ENCODE results near the gene CD109. TPM values are rescaled to one million over a fixed set of nuclear protein-coding genes. Genes with fewer than 3 reads are reported as not detected.

Gene CD109
- total and polyA plus RNA-seq, 2 of the 8 experiments (the other 6 are each of a cell fraction or from before 2014, with no cell fraction given): 1.4 to 5.3 TPM

- Histone ChIP-seq H2BK15ac (ENCODE audit: low read length) (no peak overlapping the region), H3K27ac (ENCODE audit: low read depth, low read length) (0 out of 2 replicates have a peak overlapping the region, but pooled peaks have one; percentile 13), H3K9me3 (ENCODE audit: insufficient read depth in 2 of 2, low read depth in 1 of 2, low read length in 1 of 2) (no peaks in the 10 kb centered on the region), H3K9ac (replicated peaks in 1 of 4; ENCODE audit: extremely low read depth in 1 of 4, low read depth in 3 of 4, low read length in 3 of 4) (peak overlapping the region; percentile 42 to 66 (median 51)), H2BK20ac (ENCODE audit: low read length) (no peak overlapping the region), H4K20me1 (replicated peaks in 1 of 2; ENCODE audit: control insufficient read depth in 1 of 2, insufficient read depth in 2 of 2, low read length in 2 of 2) (no peaks in the 10 kb centered on the region), H3K27me3 (replicated peaks in 1 of 4; ENCODE audit: control insufficient read depth in 3 of 4, extremely low read depth in 1 of 4, insufficient read depth in 3 of 4, low read length in 3 of 4) (no peaks in the 10 kb centered on the region), H3K79me1 (ENCODE audit: low read depth, low read length) (no peaks in the 10 kb centered on the region), H3K14ac (ENCODE audit: insufficient read length) (no peak overlapping the region), H3K23ac (ENCODE audit: insufficient read length) (no peak overlapping the region), H2AK5ac (ENCODE audit: low read depth, low read length) (no peak overlapping the region), H2BK120ac (replicated peaks; ENCODE audit: low read depth, low read length) (no peak overlapping the region), H2BK12ac (ENCODE audit: low read depth, low read length) (no peak overlapping the region), H2AFZ (ENCODE audit: low read length) (peak overlapping the region; percentile 91), H3K23me2 (ENCODE audit: low read depth, low read length) (0 out of 2 replicates have a peak, but pooled peaks cover 4% of the 10 kb centered on the region), H3K56ac (replicated peaks; ENCODE audit: insufficient read length, low read depth, low read length) (no peak overlapping the region), H3K4me3 (ENCODE audit: extremely low read depth in 1 of 4, insufficient read depth in 2 of 4, low read depth in 3 of 4, low read length in 4 of 4) (peak overlapping the region; percentile 63 to 99 (median 86)), H2BK5ac (ENCODE audit: low read depth, low read length) (no peak overlapping the region), H4K5ac (ENCODE audit: insufficient read length, low read depth, low read length) (no peak overlapping the region), H3K4me1 (replicated peaks in 1 of 4; ENCODE audit: control insufficient read depth in 3 of 4, insufficient read depth in 4 of 4, low read length in 3 of 4) (peaks cover 0 to 9% (median 5%) of the 10 kb centered on the region in 4 experiments; a peak in 3 of 7 replicates), H3K4ac (replicated peaks; ENCODE audit: insufficient read length, low read depth, low read length) (no peak overlapping the region), H3K36me3 (ENCODE audit: control insufficient read depth in 2 of 4, insufficient read depth in 4 of 4, low read length in 3 of 4) (no peaks in the 10 kb centered on the region), H3K4me2 (ENCODE audit: insufficient read depth in 1 of 2, low read depth in 2 of 2, low read length in 2 of 2) (peak overlapping the region; percentile 83 to 96), H4K91ac (replicated peaks; ENCODE audit: insufficient read length, low read length) (no peak overlapping the region), H3K18ac (ENCODE audit: extremely low read depth, low read length) (no peak overlapping the region), H4K8ac (ENCODE audit: extremely low read depth, insufficient read depth, low read length) (no peak overlapping the region), H3K79me2 (ENCODE audit: control insufficient read depth in 1 of 2, insufficient read depth in 2 of 2, low read length in 2 of 2) (no peaks in the 10 kb centered on the region)
- ChIA-PET CTCF (ENCODE audit: partially characterized antibody) (interaction anchor here (0.6 to 1.8 kb wide), 21 partner anchors 9 to 1142 kb away, joined by 3 to 14 read pairs (median 4); partner anchors contain the start of gene CGAS), POLR2A (ENCODE audit: partially characterized antibody) (interaction anchor here (0.6 to 3.7 kb wide), 22 partner anchors 7 to 303 kb away, joined by 3 to 196 read pairs (median 4); partner anchors contain the start of genes CGAS, EEF1A1 and MTO1)
- WGBS, 2 experiments (ENCODE audit: extremely low coverage in 1 of 2, insufficient coverage in 1 of 2, insufficient read length in 1 of 2, insufficient replicate concordance in 2 of 2, low coverage in 1 of 2, low lambda C conversion rate in 2 of 2, missing lambda C conversion rate in 1 of 2): 10% methylated on average over 18 of the region's 32 CpGs; no CpG with 5 or more reads in 1 of the 2 experiments
- FAIRE-seq (peak; percentile 7), DNase-seq (ENCODE audit: low read depth in 1 of 2, low spot score in 2 of 2) (peak; percentile 33 to 68)
- TF ChIP-seq RBBP5 (IDR thresholded peaks at IDR 0.05; ENCODE audit: borderline replicate concordance, low read depth, low read length) (no peak), USF2 (IDR thresholded peaks at IDR 0.05; ENCODE audit: low read length) (peak; percentile 52; the same call in 1 of the 2 replicates), TEAD4 (IDR thresholded peaks at IDR 0.05; ENCODE audit: low read depth, low read length) (no peak), CHD1 (IDR thresholded peaks at IDR 0.05; ENCODE audit: low read depth, low read length) (no peak), TAF7 (optimal IDR thresholded peaks at IDR 0.05; ENCODE audit: borderline replicate concordance, low read depth, low read length) (no peak), SIRT6 (IDR thresholded peaks at IDR 0.05; ENCODE audit: low read length) (no peak), HDAC6 (IDR thresholded peaks at IDR 0.05; ENCODE audit: low read depth, low read length) (no peak)
Observed at GRCh38 chr6:73652637-73653570, 43.1 kb upstream of the CD109 start.

All from H1 (cell line).